CD14-positive monocyte (primary cell): ENCODE results near the gene CLRN3. TPM values are rescaled to one million over a fixed set of nuclear protein-coding genes. Genes with fewer than 3 reads are reported as not detected.

Source experiments
- DNase-seq, 3 donors: peaks; one replicate each; pipeline ENCODE4 v3.0.0-alpha.2; 2011 to 2022
- H2AFZ ChIP-seq: 2 replicates; pipeline ENCODE4 v1.6.0; 2012; ENCODE audit warnings: mild to moderate bottlenecking, low read depth, low read length, inconsistent platforms; ENCODE audit not compliant: insufficient read depth, poor library complexity, severe bottlenecking
- H3K27ac ChIP-seq, 2 donors: 1 replicate in 1 of 2; 2 replicates in 1 of 2; pipeline ENCODE4 v1.5.1; 2012 to 2013; ENCODE audit warnings: low read length in 2 of 2, control low read depth in 1 of 2, inconsistent platforms in 1 of 2, low read depth in 1 of 2, mild to moderate bottlenecking in 1 of 2
- H3K27me3 ChIP-seq, 2 donors: one replicate each; pipeline versions ENCODE4 v1.6.0 to v1.6.1; 2011 to 2013; ENCODE audit warnings: low read length in 2 of 2; ENCODE audit not compliant: control insufficient read depth in 2 of 2, insufficient read depth in 2 of 2
- H3K36me3 ChIP-seq, 2 donors: replicated peaks in 1 of 2; 1 replicate in 1 of 2; 2 replicates in 1 of 2; pipeline versions ENCODE4 v1.5.1 to v1.6.1; 2012 to 2013; ENCODE audit warnings: low read length in 2 of 2, control low read depth in 1 of 2, inconsistent platforms in 1 of 2, mild to moderate bottlenecking in 1 of 2; ENCODE audit not compliant: insufficient read depth in 2 of 2, control insufficient read depth in 1 of 2
- H3K4me1 ChIP-seq, 2 donors: 1 replicate in 1 of 2; 2 replicates in 1 of 2; pipeline versions ENCODE4 v1.5.1 to v1.6.1; 2012 to 2013; ENCODE audit warnings: low read length in 2 of 2, control low read depth in 1 of 2, inconsistent platforms in 1 of 2, mild to moderate bottlenecking in 1 of 2, moderate library complexity in 1 of 2; ENCODE audit not compliant: insufficient read depth in 2 of 2, control insufficient read depth in 1 of 2
- H3K4me2 ChIP-seq: replicated peaks from 2 replicates; pipeline ENCODE3; 2012; ENCODE audit warnings: low read length, moderate library complexity, mild to moderate bottlenecking; ENCODE audit not compliant: poor library complexity, severe bottlenecking; ENCODE audit errors: extremely low read depth
- H3K4me3 ChIP-seq, 3 experiments: fragments of 200-600 bp in 1 of 3; sonication (generic) in 1 of 3; replicated peaks in 1 of 3; 1 replicate in 2 of 3; 2 replicates in 1 of 3; pipeline ENCODE4 v1.5.1; 2011 to 2013; ENCODE audit warnings: low read length in 3 of 3, mild to moderate bottlenecking in 3 of 3, control low read depth in 2 of 3, low read depth in 2 of 3, inconsistent platforms in 1 of 3, moderate library complexity in 1 of 3
- H3K79me2 ChIP-seq: 2 replicates; pipeline ENCODE4 v1.6.0; 2012; ENCODE audit warnings: mild to moderate bottlenecking, control low read depth, inconsistent platforms, low read length, moderate library complexity; ENCODE audit not compliant: insufficient read depth
- H3K9ac ChIP-seq: 2 replicates; pipeline ENCODE4 v1.6.0; 2017; ENCODE audit warnings: low read length, mild to moderate bottlenecking; ENCODE audit not compliant: insufficient read depth, poor library complexity, severe bottlenecking
- H3K9me3 ChIP-seq, 2 donors: replicated peaks in 1 of 2; 1 replicate in 1 of 2; 2 replicates in 1 of 2; pipeline versions ENCODE4 v1.5.1 to v1.6.1; 2012 to 2013; ENCODE audit warnings: low read length in 2 of 2, control low read depth in 1 of 2; ENCODE audit not compliant: control insufficient read depth in 1 of 2, insufficient read depth in 1 of 2
- H4K20me1 ChIP-seq: 2 replicates; pipeline ENCODE4 v1.6.0; 2012; ENCODE audit warnings: mild to moderate bottlenecking, low read length, control low read depth, moderate library complexity; ENCODE audit not compliant: insufficient read depth
- H3K27ac Mint-ChIP-seq, 7 donors: one replicate each; pipeline ENCODE4 v1.8.0; 2020; ENCODE audit warnings: mild to moderate bottlenecking in 7 of 7, mixed read lengths in 7 of 7, moderate library complexity in 6 of 7, inconsistent platforms in 2 of 7
- H3K27me3 Mint-ChIP-seq, 3 donors: one replicate each; pipeline ENCODE4 v1.8.0; 2021 to 2022; ENCODE audit warnings: low read depth in 3 of 3, mild to moderate bottlenecking in 3 of 3, mixed read lengths in 3 of 3, moderate library complexity in 3 of 3, inconsistent platforms in 1 of 3
- H3K36me3 Mint-ChIP-seq, 2 donors: one replicate each; pipeline ENCODE4 v1.8.0; 2020; ENCODE audit warnings: mixed read lengths in 2 of 2, inconsistent platforms in 1 of 2, mild to moderate bottlenecking in 1 of 2
- H3K4me1 Mint-ChIP-seq: one replicate; pipeline ENCODE4 v1.8.0; 2020; ENCODE audit warnings: mild to moderate bottlenecking, mixed read lengths
- H3K4me3 Mint-ChIP-seq, 2 donors: one replicate each; pipeline ENCODE4 v1.8.0; 2020; ENCODE audit warnings: mild to moderate bottlenecking in 2 of 2, mixed read lengths in 2 of 2, moderate library complexity in 1 of 2
- H3K9me3 Mint-ChIP-seq, 7 donors: one replicate each; pipeline ENCODE4 v1.8.0; 2020 to 2022; ENCODE audit warnings: mixed read lengths in 7 of 7, mild to moderate bottlenecking in 6 of 7, moderate library complexity in 6 of 7, inconsistent platforms in 2 of 7
- WGBS: methylation state at CpG from one replicate; pipeline ENCODE4 v1.1.5; 2013; ENCODE audit warnings: missing lambda C conversion rate; ENCODE audit not compliant: insufficient coverage; 5-methylcytosine and 5-hydroxymethylcytosine counted together
- intact Hi-C, 2 donors: fragments of 100-400 bp; cut with micrococcal nuclease; formaldehyde crosslinking; loops; one replicate each; pipeline versions ENCODE4 v1.15.0 to v1.15.1; 2023
- polyA plus RNA-seq, 3 donors: library from polyadenylated mRNA; depleted of rRNA in 1 of 3; unstranded in 2 of 3; stranded (reverse) in 1 of 3; fragments of 300-500 nt in 2 of 3; fragments of >200 nt in 1 of 3; fragmentation: Illumina TruSeq in 2 of 3; gene quantifications; 1 replicate in 2 of 3; 2 replicates in 1 of 3; pipeline ENCODE4 v1.2.3, GENCODE V29; 2012 to 2021
- TF ChIP-seq, protein P1 (sequence below): fragments of 200-600 bp; IDR thresholded peaks from one replicate; pipeline ENCODE4 v1.8.0; 2022; ENCODE audit warnings: antibody characterized with exemption, mild to moderate bottlenecking

Gene CLRN3
- polyA plus RNA-seq, 3 donors: 0.16 TPM; not detected in 2

- H3K4me2 ChIP-seq: peak overlapping the region; percentile 71
- H4K20me1 ChIP-seq: peaks cover 12% of the 10 kb centered on the region
- TF ChIP-seq, protein P1, sequence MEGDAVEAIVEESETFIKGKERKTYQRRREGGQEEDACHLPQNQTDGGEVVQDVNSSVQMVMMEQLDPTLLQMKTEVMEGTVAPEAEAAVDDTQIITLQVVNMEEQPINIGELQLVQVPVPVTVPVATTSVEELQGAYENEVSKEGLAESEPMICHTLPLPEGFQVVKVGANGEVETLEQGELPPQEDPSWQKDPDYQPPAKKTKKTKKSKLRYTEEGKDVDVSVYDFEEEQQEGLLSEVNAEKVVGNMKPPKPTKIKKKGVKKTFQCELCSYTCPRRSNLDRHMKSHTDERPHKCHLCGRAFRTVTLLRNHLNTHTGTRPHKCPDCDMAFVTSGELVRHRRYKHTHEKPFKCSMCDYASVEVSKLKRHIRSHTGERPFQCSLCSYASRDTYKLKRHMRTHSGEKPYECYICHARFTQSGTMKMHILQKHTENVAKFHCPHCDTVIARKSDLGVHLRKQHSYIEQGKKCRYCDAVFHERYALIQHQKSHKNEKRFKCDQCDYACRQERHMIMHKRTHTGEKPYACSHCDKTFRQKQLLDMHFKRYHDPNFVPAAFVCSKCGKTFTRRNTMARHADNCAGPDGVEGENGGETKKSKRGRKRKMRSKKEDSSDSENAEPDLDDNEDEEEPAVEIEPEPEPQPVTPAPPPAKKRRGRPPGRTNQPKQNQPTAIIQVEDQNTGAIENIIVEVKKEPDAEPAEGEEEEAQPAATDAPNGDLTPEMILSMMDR: no peak
- Mint-ChIP-seq H3K36me3 (peaks cover 15 to 32% of the 10 kb centered on the region in 2 donors), H3K9me3 (peaks cover 4 to 14% (median 10%) of the 10 kb centered on the region in 7 donors), H3K4me3 (peak overlapping the region; percentile 16 to 35), H3K4me1 (peaks cover 87% of the 10 kb centered on the region), H3K27ac (peak overlapping the region; percentile 87 to 96 (median 95)), H3K27me3 (peaks cover 0 to 3% (median 2%) of the 10 kb centered on the region in 3 donors)
- H3K4me3 ChIP-seq: peak overlapping the region in 1 of 3 experiments; percentile 67
- H2AFZ ChIP-seq: no peak overlapping the region
- intact Hi-C loops: loop anchor here in 1 of 2 donors (5.0 kb wide), 1 partner anchor 72 kb away; no protein-coding TSS in a partner anchor
- peaks cover 0 to 12% of the 10 kb centered on the region in 2 donors for H3K36me3 ChIP-seq
- H3K9me3 ChIP-seq: peaks cover 13% of the 10 kb centered on the region in 2 donors
- no peaks in the 10 kb centered on the region for H3K27me3 ChIP-seq
- peak overlapping the region; percentile 47 for H3K9ac ChIP-seq
- 50% methylated on average over 7 of the region's 11 CpGs for WGBS
- H3K79me2 ChIP-seq: peaks cover 93% of the 10 kb centered on the region
- peaks cover 90 to 91% of the 10 kb centered on the region in 2 donors for H3K4me1 ChIP-seq
- peak; percentile 44 to 67 (median 47) for DNase-seq
- peak overlapping the region; percentile 76 to 91 for H3K27ac ChIP-seq
These were observed 27.7 kb upstream of the CLRN3 start for GRCh38 chr10:127920306-127921074.

DNA sequence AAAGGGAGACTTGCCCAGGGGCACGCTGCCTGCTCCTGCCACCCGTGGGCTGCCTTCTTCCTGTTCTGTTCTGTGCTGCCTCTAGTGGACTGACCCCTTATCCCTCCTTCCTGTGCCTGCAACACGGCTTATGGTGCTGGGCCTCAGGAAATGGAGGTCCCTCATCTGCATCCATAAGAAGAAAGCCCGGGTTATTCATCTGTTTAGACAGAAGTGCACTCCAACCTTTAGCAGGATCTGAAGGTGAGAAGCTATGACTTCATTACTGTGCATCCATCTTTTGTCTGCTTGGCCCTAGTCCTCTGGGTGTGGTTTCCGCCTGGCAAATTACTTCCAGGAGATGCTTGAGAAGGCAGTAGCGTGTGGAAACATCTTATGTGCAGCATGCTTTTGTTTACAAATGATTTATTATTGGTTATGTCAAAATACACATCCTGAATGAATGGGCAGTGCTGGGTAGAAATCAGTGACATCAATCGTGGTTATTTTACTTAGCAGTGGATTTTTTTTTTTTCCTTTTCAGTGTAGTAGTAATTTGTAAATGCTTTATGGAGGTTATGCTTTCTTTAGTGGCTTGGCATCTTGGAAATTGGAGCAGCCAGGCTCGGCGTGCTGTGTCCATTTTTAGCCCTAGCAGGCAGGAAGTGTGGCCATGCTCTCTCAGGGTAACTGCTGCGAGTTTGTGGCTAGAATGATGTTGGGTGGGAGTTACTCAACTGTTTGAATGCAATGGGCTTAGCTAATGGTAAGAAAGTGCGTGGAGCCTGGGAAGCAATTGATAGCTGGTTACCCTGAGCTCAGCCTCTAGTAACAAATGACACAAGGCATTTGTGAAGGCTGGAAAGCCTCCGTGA lies 26.9 kb upstream of the CLRN3 start:
- Histone ChIP-seq H3K9ac (peak overlapping the region; percentile 47), H3K79me2 (peaks cover 93% of the 10 kb centered on the region), H4K20me1 (peaks cover 12% of the 10 kb centered on the region), H3K27ac (peak overlapping the region; percentile 76 to 91), H2AFZ (no peak overlapping the region), H3K9me3 (peaks cover 13% of the 10 kb centered on the region in 2 donors), H3K36me3 (peaks cover 0 to 20% of the 10 kb centered on the region in 2 donors), H3K4me3 (peak overlapping the region in 1 of 3 experiments; percentile 67), H3K4me2 (peak overlapping the region; percentile 71), H3K27me3 (no peaks in the 10 kb centered on the region), H3K4me1 (peaks cover 81 to 83% of the 10 kb centered on the region in 2 donors)
- Mint-ChIP-seq H3K4me1 (peaks cover 80% of the 10 kb centered on the region), H3K36me3 (peaks cover 15 to 29% of the 10 kb centered on the region in 2 donors), H3K4me3 (peak overlapping the region; percentile 16 to 43), H3K27me3 (peaks cover 0 to 3% (median 2%) of the 10 kb centered on the region in 3 donors), H3K9me3 (peaks cover 5 to 14% (median 11%) of the 10 kb centered on the region in 7 donors), H3K27ac (peak overlapping the region; percentile 87 to 96 (median 95))
- TF ChIP-seq, protein P1: peak; percentile 57
- intact Hi-C loops: loop anchor here in 1 of 2 donors (5.0 kb wide), 1 partner anchor 73 kb away; no protein-coding TSS in a partner anchor
- DNase-seq: peak in 2 of 3 donors; percentile 45 to 58
- 5% methylated on average over 10 of the region's 12 CpGs for WGBS
